Endothelial cell of umbilical vein (primary cell): Measurements from ENCODE around the gene PRDM16. TPM values are rescaled to one million over a fixed set of nuclear protein-coding genes. Genes with fewer than 3 reads are reported as not detected.

ENCODE experiments used
- BruUV-seq: library from RNA; stranded (reverse); fragments of 400-500 nt; replicated peaks from 2 replicates; lab custom pipeline; 2021; lab: Mats Ljungman, UMichigan
- CTCF ChIA-PET: fragments of 300-600, 350-600 bp; sonication (Branson Sonifier 250); formaldehyde crosslinking; loops from one replicate; lab custom pipeline; 2021; ENCODE audit warnings: antibody characterized with exemption, inconsistent platforms; lab: Charles Lee
- POLR2A ChIA-PET: fragments of 300-600, 350-600 bp; sonication (Branson Sonifier 250); formaldehyde crosslinking; loops from one replicate; lab custom pipeline; 2021; ENCODE audit warnings: antibody characterized with exemption, inconsistent platforms; lab: Charles Lee
- DNase-seq: peaks from one replicate; pipeline ENCODE4 v3.0.0-alpha.2; 2011; ENCODE audit warnings: low read depth, low spot score
- FAIRE-seq: peaks from 2 replicates; lab custom pipeline; 2011; peaks lifted over from hg19 to GRCh38; lab: Jason Lieb, UNC
- H2AFZ ChIP-seq: 2 replicates; pipeline ENCODE4 v1.6.0; 2012; ENCODE audit warnings: low read depth, low read length, control low read depth, inconsistent platforms
- H3K27ac ChIP-seq: 2 replicates; pipeline ENCODE4 v1.5.1; 2011; ENCODE audit warnings: low read depth, mild to moderate bottlenecking, control low read depth, low read length, moderate library complexity; ENCODE audit not compliant: insufficient read depth
- H3K27me3 ChIP-seq, 2 experiments: 2 replicates each; pipeline versions ENCODE4 v1.6.0 to v1.6.1; 2011; ENCODE audit warnings: low read length in 2 of 2, mixed read lengths in 1 of 2; ENCODE audit not compliant: control insufficient read depth in 2 of 2, insufficient read depth in 2 of 2
- H3K36me3 ChIP-seq, 2 experiments: 2 replicates in 1 of 2; 3 replicates in 1 of 2; pipeline ENCODE4 v1.5.1; 2011; ENCODE audit warnings: low read length in 2 of 2, mild to moderate bottlenecking in 1 of 2, moderate library complexity in 1 of 2; ENCODE audit not compliant: control insufficient read depth in 2 of 2, insufficient read depth in 2 of 2; ENCODE audit errors: extremely low read depth in 1 of 2
- H3K4me1 ChIP-seq: 3 replicates; pipeline ENCODE4 v1.5.1; 2011; ENCODE audit warnings: mild to moderate bottlenecking, low read length; ENCODE audit not compliant: control insufficient read depth, insufficient read depth; ENCODE audit errors: extremely low read depth
- H3K4me2 ChIP-seq: 2 replicates; pipeline ENCODE4 v1.6.1; 2011; ENCODE audit warnings: low read length, control low read depth, mixed read lengths; ENCODE audit not compliant: insufficient read depth
- H3K4me3 ChIP-seq, 3 experiments: fragments of 200-600 bp in 1 of 3; sonication (generic), shearing (Covaris generic) in 1 of 3; replicated peaks in 1 of 3; 2 replicates each; pipeline ENCODE4 v1.5.1; 2011 to 2016; ENCODE audit warnings: control low read depth in 3 of 3, low read length in 3 of 3, mild to moderate bottlenecking in 2 of 3, inconsistent platforms in 1 of 3, low read depth in 1 of 3, moderate library complexity in 1 of 3; ENCODE audit not compliant: insufficient read depth in 1 of 3
- H3K79me2 ChIP-seq: 2 replicates; pipeline ENCODE4 v1.6.0; 2012; ENCODE audit warnings: low read length, inconsistent platforms; ENCODE audit not compliant: control insufficient read depth, insufficient read depth
- H3K9ac ChIP-seq: replicated peaks from 2 replicates; pipeline ENCODE3; 2011; ENCODE audit warnings: low read length, control low read depth; ENCODE audit not compliant: insufficient read depth; ENCODE audit errors: extremely low read depth
- H3K9me1 ChIP-seq: replicated peaks from 3 replicates; pipeline ENCODE4 v1.6.0; 2011; ENCODE audit warnings: mild to moderate bottlenecking, low read length; ENCODE audit not compliant: control insufficient read depth, insufficient read depth; ENCODE audit errors: extremely low read depth
- H3K9me3 ChIP-seq: replicated peaks from 2 replicates; pipeline ENCODE4 v1.5.1; 2012; ENCODE audit warnings: low read length, inconsistent platforms; ENCODE audit not compliant: control insufficient read depth, insufficient read depth
- H4K20me1 ChIP-seq: replicated peaks from 2 replicates; pipeline ENCODE3; 2011; ENCODE audit warnings: mild to moderate bottlenecking, low read length; ENCODE audit not compliant: control insufficient read depth, insufficient read depth; ENCODE audit errors: extremely low read depth
- CTCF ChIP-seq, 2 donors: IDR thresholded peaks; 1 replicate in 1 of 2; 2 replicates in 1 of 2; pipeline ENCODE4 v1.5.1; 2011; ENCODE audit warnings: low read length in 2 of 2, mild to moderate bottlenecking in 2 of 2, moderate library complexity in 2 of 2, control low read depth in 1 of 2, inconsistent platforms in 1 of 2, low read depth in 1 of 2; ENCODE audit not compliant: insufficient read depth in 1 of 2; ENCODE audit errors: extremely low read depth in 1 of 2
- EZH2 ChIP-seq: IDR thresholded peaks from 2 replicates; pipeline ENCODE4 v1.6.1; 2012; ENCODE audit warnings: borderline replicate concordance, low read depth, mild to moderate bottlenecking, moderate library complexity, low read length, inconsistent platforms; ENCODE audit not compliant: severe bottlenecking
- FOS ChIP-seq: IDR thresholded peaks from 2 replicates; pipeline ENCODE4 v1.6.1; 2011; ENCODE audit warnings: mild to moderate bottlenecking, low read length, moderate library complexity, borderline replicate concordance; ENCODE audit not compliant: insufficient read depth
- GATA2 ChIP-seq: IDR thresholded peaks from 2 replicates; pipeline ENCODE4 v1.7.0; 2011; ENCODE audit warnings: low read depth, mild to moderate bottlenecking, moderate library complexity, mixed read lengths, low read length; ENCODE audit not compliant: insufficient read length, insufficient read depth
- JUN ChIP-seq: IDR thresholded peaks from 2 replicates; pipeline ENCODE4 v1.6.1; 2011; ENCODE audit warnings: borderline replicate concordance, low read depth; ENCODE audit not compliant: insufficient read length, insufficient read depth
- MAX ChIP-seq: IDR thresholded peaks from 2 replicates; pipeline ENCODE4 v1.6.1; 2011; ENCODE audit not compliant: insufficient read depth, insufficient read length
- MYC ChIP-seq: IDR thresholded peaks from one replicate; pipeline ENCODE4 v1.6.1; 2011; ENCODE audit warnings: mild to moderate bottlenecking, low read depth, low read length
- POLR2A ChIP-seq: IDR thresholded peaks from 2 replicates; pipeline ENCODE4 v1.6.1; 2012; ENCODE audit warnings: low read depth, mild to moderate bottlenecking, control low read depth, low read length
- POLR2AphosphoS5 ChIP-seq: IDR thresholded peaks from 2 replicates; pipeline ENCODE4 v1.6.1; 2012; ENCODE audit warnings: low read depth, mild to moderate bottlenecking, control low read depth, low read length, moderate library complexity; ENCODE audit not compliant: insufficient read depth
- dilution Hi-C: fragments of 300-500 bp; cut with MboI; formaldehyde crosslinking; loops from one replicate; pipeline ENCODE4 v1.15.0; 2019; ENCODE audit warnings: low sequenced_read_pairs; ENCODE audit not compliant: extremely low pct_ligation_motif_present
- intact Hi-C: fragments of 100-400 bp; cut with micrococcal nuclease; formaldehyde crosslinking; loops from one replicate; pipeline ENCODE4 v1.10.0; 2022
- polyA plus RNA-seq, 4 experiments: library from polyadenylated mRNA; depleted of rRNA in 3 of 4; stranded (reverse) in 3 of 4; unstranded in 1 of 4; fragments of >200 nt; gene quantifications; 2 replicates each; pipeline versions ENCODE4 v1.2.1 to v1.2.3, GENCODE V29; 2011 to 2012; ENCODE audit warnings: missing spikeins in 1 of 4
- total RNA-seq: library from RNA; stranded (reverse); gene quantifications from 2 replicates; pipeline ENCODE4 v1.2.3, GENCODE V29; 2021

PRDM16 gene
- total and polyA plus RNA-seq, 2 donors (not counting 3 experiments of a cell fraction or from before 2014, with no cell fraction given): not detected

GRCh38 chr1:3364551-3364950, 295.5 kb downstream of the PRDM16 start:
- H3K9me3 ChIP-seq: no peaks in the 10 kb centered on the region
- dilution Hi-C loops (no loop called here), intact Hi-C loops (no loop called here)
- no peak overlapping the region for H2AFZ ChIP-seq
- H3K4me3 ChIP-seq: no peak overlapping the region
- no TSS peak for BruUV-seq
- no peaks in the 10 kb centered on the region for H3K27me3 ChIP-seq
- POLR2A ChIA-PET: no interaction called here
- no peak overlapping the region for H3K27ac ChIP-seq
- no peaks in the 10 kb centered on the region for H3K79me2 ChIP-seq
- TF ChIP-seq FOS: no peak
- TF ChIP-seq POLR2A: no peak
- TF ChIP-seq CTCF (IDR thresholded peaks at IDR 0.05; ENCODE audit: extremely low read depth in 1 of 2, insufficient read depth in 1 of 2, low read depth in 1 of 2, low read length in 2 of 2): no peak
- TF ChIP-seq EZH2: no peak
- TF ChIP-seq MAX: no peak
- TF ChIP-seq JUN: no peak
- no peak for TF ChIP-seq MYC
- no peak for TF ChIP-seq POLR2AphosphoS5
- no peak for TF ChIP-seq GATA2
- H3K9me1 ChIP-seq: no peaks in the 10 kb centered on the region
- CTCF ChIA-PET: no interaction called here
- DNase-seq (no peak), FAIRE-seq (no peak)
- no peak overlapping the region for H3K9ac ChIP-seq
- H3K36me3 ChIP-seq: no peaks in the 10 kb centered on the region
- H3K4me2 ChIP-seq: no peak overlapping the region
- no peaks in the 10 kb centered on the region for H3K4me1 ChIP-seq
- H4K20me1 ChIP-seq: no peaks in the 10 kb centered on the region
